HuH-7.5 (cell line): ENCODE data around the gene SMAD6.

Source experiments
- DNase-seq: peaks from one replicate; pipeline ENCODE4 v3.0.0; 2011; ENCODE audit warnings: low spot score

The SMAD6 gene

DNA sequence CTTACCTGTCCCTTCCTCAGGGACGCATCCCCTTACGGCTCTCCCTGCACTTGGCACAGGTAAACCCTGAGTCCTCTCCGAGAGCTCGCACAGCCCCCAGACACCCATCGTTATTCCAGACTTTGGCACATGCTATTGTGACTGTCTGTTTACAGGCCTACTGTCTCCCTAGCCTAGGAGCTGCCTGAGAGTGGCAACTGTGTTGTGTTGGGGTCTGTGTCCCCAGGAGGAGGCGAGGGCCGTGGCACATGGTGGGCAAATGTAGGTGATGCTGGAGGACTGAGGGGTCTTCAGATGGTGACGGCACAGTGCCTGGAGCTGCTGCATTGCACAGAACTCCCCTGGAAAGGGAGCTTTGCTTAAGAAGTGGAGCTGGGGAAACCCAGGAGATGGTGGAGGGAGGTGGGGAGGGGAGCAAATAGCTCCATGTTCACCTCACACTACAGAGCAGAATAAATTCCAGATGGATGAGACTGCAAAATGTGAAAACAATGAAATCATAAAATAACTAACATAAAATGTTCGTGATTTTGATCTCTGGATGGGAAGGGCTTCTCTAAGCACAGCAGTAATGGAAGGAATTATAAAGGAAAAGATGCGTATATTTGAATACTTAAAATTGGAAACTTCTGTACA lies 96.5 kb downstream of the SMAD6 start:
- DNase-seq: no peak

GRCh38 chr15:66799242-66799641 lies 97.2 kb downstream of the SMAD6 start:
- DNase-seq: no peak

DNA sequence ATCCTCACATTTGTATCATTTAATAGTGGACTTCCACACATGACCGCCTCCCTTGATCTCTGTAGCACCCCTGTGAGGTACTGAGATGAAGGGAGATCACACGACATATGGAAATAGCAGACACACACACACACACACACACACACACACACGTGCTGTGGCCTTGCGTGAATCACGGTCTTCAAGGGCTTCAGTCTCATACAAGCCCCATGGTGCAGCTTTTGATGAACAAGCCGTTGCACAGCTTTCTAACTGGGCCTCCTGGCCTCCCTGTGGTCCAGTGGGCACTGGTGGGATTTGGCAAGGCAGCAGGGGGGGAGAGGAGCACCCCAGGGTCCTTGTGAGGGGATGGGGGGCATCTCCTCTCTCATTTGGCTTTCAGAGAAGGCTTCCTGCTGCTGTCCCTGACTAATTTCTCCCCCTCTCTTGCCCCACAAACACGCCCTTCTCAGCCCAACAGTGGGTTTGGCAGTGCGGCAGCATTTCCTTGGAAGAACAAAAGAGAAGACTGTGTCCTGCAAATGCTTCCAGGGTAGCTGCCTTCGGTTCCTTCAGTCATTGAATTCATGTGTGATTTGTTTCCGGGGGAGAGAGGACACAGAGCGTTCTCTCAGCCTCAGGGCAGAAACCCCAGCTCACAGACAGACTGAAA lies 98.7 kb downstream of the SMAD6 start:
- DNase-seq: no peak

DNA sequence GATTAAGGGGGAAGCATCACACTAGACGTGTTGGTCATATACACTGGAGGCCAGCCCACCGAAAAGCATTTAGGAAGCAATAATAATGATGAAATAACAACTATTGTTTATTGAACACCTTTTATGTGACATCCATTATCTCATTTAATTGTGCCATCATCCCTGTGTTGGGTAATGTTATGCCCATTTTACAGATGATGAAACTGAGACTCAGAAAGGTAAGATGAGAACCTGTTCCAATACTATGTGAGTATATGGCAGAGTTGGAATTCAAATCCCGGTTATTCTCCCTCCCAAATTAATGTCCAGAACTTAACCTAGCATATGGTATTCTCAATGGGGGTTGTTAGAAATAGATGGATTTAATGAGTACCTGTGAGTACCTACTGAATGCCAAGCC lies 99.2 kb downstream of the SMAD6 start:
- DNase-seq: no peak

GRCh38 chr15:66802025-66803001 lies 100.3 kb downstream of the SMAD6 start:
- no peak for DNase-seq

- DNase-seq: peak; percentile 89
Observed at GRCh38 chr15:66803182-66803729, 101.2 kb downstream of the SMAD6 start.

- DNase-seq: no peak
Observed at GRCh38 chr15:66803749-66804148, 101.7 kb downstream of the SMAD6 start.

DNA sequence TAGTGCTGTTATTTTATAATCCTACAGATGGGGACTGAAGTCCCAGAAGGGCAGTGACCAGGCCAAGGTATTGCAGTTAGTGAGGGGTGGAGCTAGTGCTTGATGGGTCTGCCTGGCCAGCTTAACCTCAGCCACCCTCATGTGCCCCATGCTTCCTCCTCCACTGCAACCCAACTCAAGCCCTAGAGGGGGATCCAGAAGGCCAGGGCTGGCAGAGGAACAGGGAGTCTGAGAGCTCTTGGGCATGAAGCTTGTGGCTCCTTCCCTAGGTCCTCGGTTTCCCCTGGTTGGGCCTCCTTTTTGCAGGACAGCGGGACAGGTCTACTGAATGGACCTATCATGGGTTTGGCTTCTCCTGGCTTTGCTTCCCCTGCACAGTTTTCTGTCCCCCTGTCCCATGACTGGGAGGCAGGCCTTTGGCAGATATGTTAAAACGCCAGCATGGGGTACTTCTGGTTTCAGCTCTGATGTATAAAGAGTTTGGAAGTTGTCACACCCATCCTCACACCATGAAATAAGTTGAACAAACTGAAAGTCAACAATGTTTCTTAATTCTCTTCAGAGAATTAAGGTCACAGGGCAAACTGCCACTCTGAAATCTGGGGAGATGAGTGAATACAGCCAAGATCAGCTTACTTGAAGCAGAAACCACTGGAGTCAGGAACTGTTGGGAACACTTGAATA lies 103.3 kb downstream of the SMAD6 start:
- no peak for DNase-seq

GRCh38 chr15:66808181-66808824 lies 106.3 kb downstream of the SMAD6 start:
- DNase-seq: no peak

DNA sequence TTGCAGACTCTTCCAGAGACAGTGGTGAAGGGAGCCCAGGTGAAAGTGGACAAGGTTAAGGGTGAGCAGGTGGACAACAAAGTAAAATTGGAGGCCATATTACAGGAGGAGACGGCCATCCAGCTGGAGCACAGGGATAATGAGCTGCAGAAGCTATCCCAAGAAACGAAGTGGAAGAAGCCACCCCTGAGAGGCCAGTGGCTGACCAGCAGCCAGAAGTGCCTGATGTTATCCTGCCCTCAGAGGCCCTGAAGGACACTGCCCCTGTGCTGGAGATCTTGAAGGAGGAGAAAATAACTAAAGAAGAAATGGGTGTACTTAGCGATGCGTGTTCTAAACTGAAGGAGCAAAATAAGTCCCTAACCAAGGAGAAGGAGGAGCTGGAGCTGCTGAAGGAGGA lies 107.6 kb downstream of the SMAD6 start:
- DNase-seq: no peak

DNA sequence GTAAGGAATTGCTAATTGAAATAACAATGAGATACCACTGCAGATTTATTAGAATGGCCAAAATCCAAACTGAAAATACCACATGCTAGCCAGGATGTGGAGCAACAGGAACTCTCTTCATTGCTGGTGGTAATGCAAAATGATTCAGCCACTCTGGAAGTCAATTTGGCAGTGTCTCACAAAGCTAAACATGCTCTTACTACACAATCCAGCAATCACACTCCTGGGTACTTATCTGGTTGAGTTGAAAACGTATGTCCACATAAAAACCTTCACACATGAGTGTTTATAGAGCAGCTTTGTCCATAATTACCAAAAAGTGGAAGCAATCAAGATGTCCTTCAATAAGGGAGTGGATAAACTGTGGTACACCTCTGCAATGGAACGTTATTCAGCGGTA lies 113.3 kb downstream of the SMAD6 start:
- DNase-seq: no peak

DNA sequence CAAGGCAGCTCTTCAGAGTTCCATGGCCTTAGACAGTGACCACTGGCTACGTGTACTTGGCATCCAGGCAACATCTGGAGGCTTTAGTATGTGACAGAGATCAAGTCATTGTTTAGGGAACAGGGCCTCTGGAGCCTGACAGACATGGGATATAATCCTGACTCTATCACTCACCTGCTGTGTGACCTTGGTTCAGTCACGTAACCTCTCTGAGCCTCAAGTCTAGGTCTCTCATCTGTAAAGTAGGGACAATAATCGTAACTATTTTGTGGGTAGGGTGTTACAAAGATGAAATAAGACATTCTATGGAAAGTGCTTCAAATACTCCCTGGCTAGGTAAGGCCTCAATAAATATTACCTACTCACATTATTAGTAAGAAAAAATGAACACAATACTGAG lies 114.2 kb downstream of the SMAD6 start:
- DNase-seq: no peak

- DNase-seq: no peak
Observed at GRCh38 chr15:66819084-66819483, 117.0 kb downstream of the SMAD6 start.

GRCh38 chr15:66820481-66821176 lies 118.6 kb downstream of the SMAD6 start:
- no peak for DNase-seq

GRCh38 chr15:66821307-66821706 lies 119.3 kb downstream of the SMAD6 start:
- DNase-seq: no peak

GRCh38 chr15:66822114-66822513 lies 120.1 kb downstream of the SMAD6 start:
- DNase-seq: no peak

GRCh38 chr15:66822576-66822975 lies 120.5 kb downstream of the SMAD6 start:
- DNase-seq: no peak

DNA sequence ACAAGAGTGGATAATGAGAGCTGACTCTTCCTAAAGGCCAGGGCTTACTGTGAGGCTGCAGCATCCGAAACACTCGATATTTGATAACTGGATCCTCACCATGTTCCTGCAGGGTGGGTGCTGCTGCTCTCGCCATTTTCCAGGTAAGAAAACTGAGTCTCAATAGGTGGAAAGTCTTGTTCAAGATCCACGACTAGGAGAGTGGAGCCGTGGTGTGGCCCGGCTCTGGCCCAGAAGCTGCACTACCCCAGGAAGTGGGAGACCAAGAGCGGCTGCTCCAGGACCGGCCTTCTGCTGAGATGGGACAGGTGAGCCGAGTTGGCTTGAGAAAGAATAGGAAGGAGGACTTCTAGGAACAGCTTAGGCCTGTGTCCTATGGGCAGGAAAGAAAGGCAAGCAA lies 121.6 kb downstream of the SMAD6 start:
- no peak for DNase-seq

GRCh38 chr15:66824424-66824823 lies 122.4 kb downstream of the SMAD6 start:
- no peak for DNase-seq

GRCh38 chr15:66825139-66825538 lies 123.1 kb downstream of the SMAD6 start:
- no peak for DNase-seq

- no peak for DNase-seq
Observed at GRCh38 chr15:66825731-66826130, 123.7 kb downstream of the SMAD6 start.
